GM18499 (cell line): ENCODE measurements around the gene SST.
A peak's percentile ranks its signal among the peaks of the same experiment; 100 is the strongest.
"Not testable (repeated sequence)": the region's sequence is repeated elsewhere in the genome, so short reads cannot be mapped to it uniquely, and the experiment has no call there.

ENCODE experiments used
- ATAC-seq: cut with Tn5 transposase; IDR thresholded peaks from one replicate; pipeline ENCODE4 v1.9.1; 2021; ENCODE audit warnings: moderate number of reproducible peaks; ENCODE audit not compliant: insufficient read depth, unreplicated experiment

Gene SST

GRCh38 chr3:187685948-187686347 lies 15.8 kb upstream of the SST start:
- ATAC-seq: no peak

- no peak for ATAC-seq
Measured at GRCh38 chr3:187684880-187685279, 14.7 kb upstream of the SST start.

GRCh38 chr3:187684444-187684843 lies 14.2 kb upstream of the SST start:
- no peak for ATAC-seq

- ATAC-seq: not testable (repeated sequence)
Measured at GRCh38 chr3:187681756-187682155, 11.6 kb upstream of the SST start.

- no peak for ATAC-seq
Measured at GRCh38 chr3:187679638-187680396, 9.6 kb upstream of the SST start.

GRCh38 chr3:187678726-187679268 lies 8.6 kb upstream of the SST start:
- no peak for ATAC-seq

GRCh38 chr3:187677604-187678003 lies 7.4 kb upstream of the SST start:
- no peak for ATAC-seq

- ATAC-seq: no peak
Measured at GRCh38 chr3:187673012-187673411, 2.8 kb upstream of the SST start.

- ATAC-seq: no peak
Measured at GRCh38 chr3:187667526-187667925, 2.7 kb downstream of the SST start.

- no peak for ATAC-seq
Measured at GRCh38 chr3:187665764-187666402, 4.3 kb downstream of the SST start.

GRCh38 chr3:187665010-187665409 lies 5.2 kb downstream of the SST start:
- no peak for ATAC-seq

- no peak for ATAC-seq
Measured at GRCh38 chr3:187662848-187663409, 7.3 kb downstream of the SST start.

- no peak for ATAC-seq
Measured at GRCh38 chr3:187661267-187661666, 8.9 kb downstream of the SST start.

GRCh38 chr3:187651282-187651681 lies 18.9 kb downstream of the SST start:
- no peak for ATAC-seq

GRCh38 chr3:187648177-187648576 lies 22.0 kb downstream of the SST start:
- ATAC-seq: peak; percentile 79

GRCh38 chr3:187646906-187647660 lies 23.1 kb downstream of the SST start:
- no peak for ATAC-seq

- not testable (repeated sequence) for ATAC-seq
Measured at GRCh38 chr3:187645379-187645778, 24.8 kb downstream of the SST start.

GRCh38 chr3:187642861-187643260 lies 27.3 kb downstream of the SST start:
- ATAC-seq: no peak

GRCh38 chr3:187641320-187642016 lies 28.7 kb downstream of the SST start:
- no peak for ATAC-seq

- no peak for ATAC-seq
Measured at GRCh38 chr3:187640569-187641059, 29.6 kb downstream of the SST start.
